Fibroblast of lung (primary cell): ENCODE results near the gene PDE4D. TPM values are rescaled to one million over a fixed set of nuclear protein-coding genes. Genes with fewer than 3 reads are reported as not detected.

ENCODE experiments used
- DNase-seq, 2 donors: peaks; one replicate each; pipeline versions ENCODE4 v3.0.0 to v3.0.0-alpha.2; 2010; ENCODE audit warnings: low read depth in 2 of 2
- H2AFZ ChIP-seq: 2 replicates; pipeline ENCODE4 v1.5.1; 2012; ENCODE audit warnings: low read length, control low read depth, inconsistent platforms
- H3K27ac ChIP-seq: 2 replicates; pipeline ENCODE4 v1.5.1; 2011; ENCODE audit warnings: low read length, control low read depth; ENCODE audit not compliant: insufficient read depth
- H3K27me3 ChIP-seq: 2 replicates; pipeline ENCODE4 v1.5.1; 2011; ENCODE audit warnings: mild to moderate bottlenecking, low read length; ENCODE audit not compliant: control insufficient read depth, insufficient read depth
- H3K36me3 ChIP-seq: 2 replicates; pipeline ENCODE4 v1.5.1; 2011; ENCODE audit warnings: low read length; ENCODE audit not compliant: control insufficient read depth, insufficient read depth
- H3K4me1 ChIP-seq: 2 replicates; pipeline ENCODE4 v1.5.1; 2011; ENCODE audit warnings: low read length; ENCODE audit not compliant: control insufficient read depth, insufficient read depth; ENCODE audit errors: extremely low read depth
- H3K4me2 ChIP-seq: 2 replicates; pipeline ENCODE4 v1.5.1; 2011; ENCODE audit warnings: low read length, control low read depth; ENCODE audit not compliant: insufficient read depth; ENCODE audit errors: extremely low read depth
- H3K4me3 ChIP-seq, 4 experiments: fragments of 200-600 bp in 1 of 4; sonication (generic) in 1 of 4; replicated peaks in 1 of 4; 2 replicates each; pipeline ENCODE4 v1.5.1; 2011 to 2016; ENCODE audit warnings: low read length in 4 of 4, low read depth in 3 of 4, mild to moderate bottlenecking in 3 of 4, control low read depth in 2 of 4, inconsistent platforms in 1 of 4, mixed read lengths in 1 of 4; ENCODE audit not compliant: insufficient read depth in 1 of 4; ENCODE audit errors: control extremely low read depth in 1 of 4
- H3K79me2 ChIP-seq: 2 replicates; pipeline ENCODE4 v1.5.1; 2012; ENCODE audit warnings: mild to moderate bottlenecking, low read length, inconsistent platforms; ENCODE audit not compliant: control insufficient read depth, insufficient read depth
- H3K9ac ChIP-seq: 2 replicates; pipeline ENCODE4 v1.5.1; 2011; ENCODE audit warnings: mild to moderate bottlenecking, low read length, control low read depth; ENCODE audit not compliant: insufficient read depth
- H3K9me3 ChIP-seq: 2 replicates; pipeline ENCODE4 v1.5.1; 2012; ENCODE audit warnings: low read depth, low read length; ENCODE audit not compliant: control insufficient read depth, insufficient read depth
- H4K20me1 ChIP-seq: 2 replicates; pipeline ENCODE4 v1.5.1; 2011; ENCODE audit warnings: low read length; ENCODE audit not compliant: control insufficient read depth, insufficient read depth; ENCODE audit errors: extremely low read depth
- EZH2 ChIP-seq: IDR thresholded peaks from 2 replicates; pipeline ENCODE4 v1.5.1; 2012; ENCODE audit warnings: low read length, control low read depth, mild to moderate bottlenecking; ENCODE audit errors: missing control alignments
- polyA plus RNA-seq, 2 donors: library from polyadenylated mRNA; depleted of rRNA in 1 of 2; stranded (reverse) in 1 of 2; unstranded in 1 of 2; fragments of >200 nt; gene quantifications; 2 replicates each; pipeline ENCODE4 v1.2.1, GENCODE V29; 2011 to 2012; ENCODE audit warnings: missing spikeins in 1 of 2
- total RNA-seq: library from RNA; depleted of rRNA; stranded (reverse); fragments of >200 nt; gene quantifications from 2 replicates; pipeline ENCODE4 v1.2.1, GENCODE V29; 2014
- TF ChIP-seq, protein P1 (sequence below), 2 donors: IDR thresholded peaks in 1 of 2; conservative IDR thresholded peaks in 1 of 2; 1 replicate in 1 of 2; 2 replicates in 1 of 2; pipeline ENCODE4 v1.5.1; 2011 to 2012; ENCODE audit warnings: low read length in 2 of 2, control low read depth in 1 of 2, inconsistent platforms in 1 of 2, low read depth in 1 of 2, mild to moderate bottlenecking in 1 of 2

Gene PDE4D
- total and polyA plus RNA-seq, 2 donors (not counting 1 experiment from before 2014, with no cell fraction given), result 2.1 to 8.3 TPM

DNA sequence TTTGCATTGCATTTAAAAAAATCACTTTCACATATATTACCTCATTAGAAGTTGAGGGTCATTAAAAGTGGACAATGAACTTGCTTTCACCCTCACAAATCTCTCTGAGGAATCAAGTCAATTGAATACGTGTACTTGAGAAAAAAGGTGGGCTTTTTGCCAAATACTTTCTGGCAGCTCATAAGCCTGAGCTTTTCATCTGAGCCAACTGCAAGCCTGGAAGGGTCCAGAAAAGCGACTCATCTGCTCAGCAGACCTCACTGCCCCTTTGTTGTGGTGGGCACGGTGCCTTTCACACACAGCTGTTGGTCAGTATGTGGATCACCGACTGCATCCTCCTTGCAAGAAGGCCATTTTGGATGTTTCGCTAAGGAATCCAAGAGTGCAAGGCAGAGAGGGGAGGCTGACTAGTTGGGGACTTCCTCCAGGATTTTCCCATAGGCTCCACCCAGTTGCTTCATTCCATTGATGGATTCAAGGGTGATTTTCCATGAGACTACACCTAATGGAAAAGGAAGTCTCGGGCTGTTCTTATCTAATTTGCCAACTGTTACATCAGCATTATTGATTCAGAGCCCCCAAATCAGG lies 564.7 kb downstream of the PDE4D start:
- Histone ChIP-seq H3K9ac (no peak overlapping the region), H3K4me2 (no peak overlapping the region), H3K79me2 (no peaks in the 10 kb centered on the region), H4K20me1 (no peaks in the 10 kb centered on the region), H3K4me1 (no peaks in the 10 kb centered on the region), H3K27me3 (no peaks in the 10 kb centered on the region), H3K36me3 (no peaks in the 10 kb centered on the region), H2AFZ (no peak overlapping the region), H3K27ac (no peak overlapping the region), H3K4me3 (no peak overlapping the region), H3K9me3 (no peaks in the 10 kb centered on the region)
- peak; percentile 70 to 87 for DNase-seq
- TF ChIP-seq, protein P1, sequence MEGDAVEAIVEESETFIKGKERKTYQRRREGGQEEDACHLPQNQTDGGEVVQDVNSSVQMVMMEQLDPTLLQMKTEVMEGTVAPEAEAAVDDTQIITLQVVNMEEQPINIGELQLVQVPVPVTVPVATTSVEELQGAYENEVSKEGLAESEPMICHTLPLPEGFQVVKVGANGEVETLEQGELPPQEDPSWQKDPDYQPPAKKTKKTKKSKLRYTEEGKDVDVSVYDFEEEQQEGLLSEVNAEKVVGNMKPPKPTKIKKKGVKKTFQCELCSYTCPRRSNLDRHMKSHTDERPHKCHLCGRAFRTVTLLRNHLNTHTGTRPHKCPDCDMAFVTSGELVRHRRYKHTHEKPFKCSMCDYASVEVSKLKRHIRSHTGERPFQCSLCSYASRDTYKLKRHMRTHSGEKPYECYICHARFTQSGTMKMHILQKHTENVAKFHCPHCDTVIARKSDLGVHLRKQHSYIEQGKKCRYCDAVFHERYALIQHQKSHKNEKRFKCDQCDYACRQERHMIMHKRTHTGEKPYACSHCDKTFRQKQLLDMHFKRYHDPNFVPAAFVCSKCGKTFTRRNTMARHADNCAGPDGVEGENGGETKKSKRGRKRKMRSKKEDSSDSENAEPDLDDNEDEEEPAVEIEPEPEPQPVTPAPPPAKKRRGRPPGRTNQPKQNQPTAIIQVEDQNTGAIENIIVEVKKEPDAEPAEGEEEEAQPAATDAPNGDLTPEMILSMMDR (conservative IDR thresholded peaks at IDR 0.05 in 1 of 2, IDR thresholded peaks at IDR 0.05 in 1 of 2; ENCODE audit: low read depth in 1 of 2, low read length in 2 of 2), result no peak
- TF ChIP-seq EZH2, result no peak

DNA sequence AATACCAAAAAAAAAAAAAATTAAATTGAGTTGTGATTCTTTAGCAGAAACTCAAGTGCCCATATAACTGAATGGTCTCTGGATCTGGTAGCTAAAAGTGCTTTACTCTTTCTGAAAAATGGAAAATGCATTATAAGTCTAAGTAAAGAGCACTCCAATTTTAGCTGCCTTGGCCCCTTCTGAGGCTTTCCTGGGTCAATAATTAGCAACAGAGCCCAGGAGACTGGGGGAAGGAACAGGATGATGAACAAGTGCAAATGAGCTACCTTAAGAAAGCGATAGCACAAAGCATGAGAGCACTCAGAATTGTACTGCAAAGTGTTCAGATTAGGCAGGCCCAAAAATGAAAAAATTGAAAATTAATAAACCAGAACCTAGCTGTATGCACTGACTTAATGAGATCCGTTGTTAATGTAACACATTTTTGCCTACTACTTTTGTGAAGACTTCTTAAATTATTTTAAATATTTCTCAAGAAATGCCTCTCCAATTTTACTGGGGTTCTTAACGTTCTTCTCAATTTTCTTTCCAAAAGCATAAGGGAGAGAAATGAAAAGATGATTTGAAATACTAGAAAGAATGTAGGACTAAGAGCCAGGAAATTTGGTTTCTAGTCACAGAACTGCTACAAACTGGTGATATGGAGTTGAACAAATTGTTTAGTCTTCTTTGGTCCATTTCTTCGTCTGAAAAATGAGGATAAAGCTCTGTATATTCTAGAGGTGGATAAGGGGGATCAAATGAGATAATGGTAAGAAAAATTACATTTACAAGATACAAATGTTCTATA lies 566.1 kb downstream of the PDE4D start:
- H3K4me3 ChIP-seq, result no peak overlapping the region
- no peak overlapping the region for H3K27ac ChIP-seq
- no peak overlapping the region for H3K4me2 ChIP-seq
- TF ChIP-seq, protein P1 (conservative IDR thresholded peaks at IDR 0.05 in 1 of 2, IDR thresholded peaks at IDR 0.05 in 1 of 2; ENCODE audit: low read depth in 1 of 2, low read length in 2 of 2), result no peak
- no peak for TF ChIP-seq EZH2
- no peaks in the 10 kb centered on the region for H3K9me3 ChIP-seq
- H3K36me3 ChIP-seq, result no peaks in the 10 kb centered on the region
- H3K27me3 ChIP-seq, result no peaks in the 10 kb centered on the region
- no peak overlapping the region for H2AFZ ChIP-seq
- no peaks in the 10 kb centered on the region for H3K4me1 ChIP-seq
- no peak for DNase-seq
- H3K9ac ChIP-seq, result no peak overlapping the region
- no peaks in the 10 kb centered on the region for H3K79me2 ChIP-seq
- no peaks in the 10 kb centered on the region for H4K20me1 ChIP-seq

GRCh38 chr5:59326596-59326995 lies 566.9 kb downstream of the PDE4D start:
- H3K27ac ChIP-seq, result no peak overlapping the region
- no peak overlapping the region for H2AFZ ChIP-seq
- H3K36me3 ChIP-seq, result no peaks in the 10 kb centered on the region
- no peaks in the 10 kb centered on the region for H3K9me3 ChIP-seq
- peak in 1 of 2 donors; percentile 51 for DNase-seq
- no peak overlapping the region for H3K4me2 ChIP-seq
- H3K9ac ChIP-seq, result no peak overlapping the region
- no peaks in the 10 kb centered on the region for H3K79me2 ChIP-seq
- no peaks in the 10 kb centered on the region for H4K20me1 ChIP-seq
- H3K4me1 ChIP-seq, result no peaks in the 10 kb centered on the region
- no peaks in the 10 kb centered on the region for H3K27me3 ChIP-seq
- TF ChIP-seq, protein P1 (conservative IDR thresholded peaks at IDR 0.05 in 1 of 2, IDR thresholded peaks at IDR 0.05 in 1 of 2; ENCODE audit: low read depth in 1 of 2, low read length in 2 of 2), result no peak
- TF ChIP-seq EZH2, result no peak
- no peak overlapping the region for H3K4me3 ChIP-seq
